Measurements from ENCODE around the gene SH3BGRL2.

Gene SH3BGRL2

DNA sequence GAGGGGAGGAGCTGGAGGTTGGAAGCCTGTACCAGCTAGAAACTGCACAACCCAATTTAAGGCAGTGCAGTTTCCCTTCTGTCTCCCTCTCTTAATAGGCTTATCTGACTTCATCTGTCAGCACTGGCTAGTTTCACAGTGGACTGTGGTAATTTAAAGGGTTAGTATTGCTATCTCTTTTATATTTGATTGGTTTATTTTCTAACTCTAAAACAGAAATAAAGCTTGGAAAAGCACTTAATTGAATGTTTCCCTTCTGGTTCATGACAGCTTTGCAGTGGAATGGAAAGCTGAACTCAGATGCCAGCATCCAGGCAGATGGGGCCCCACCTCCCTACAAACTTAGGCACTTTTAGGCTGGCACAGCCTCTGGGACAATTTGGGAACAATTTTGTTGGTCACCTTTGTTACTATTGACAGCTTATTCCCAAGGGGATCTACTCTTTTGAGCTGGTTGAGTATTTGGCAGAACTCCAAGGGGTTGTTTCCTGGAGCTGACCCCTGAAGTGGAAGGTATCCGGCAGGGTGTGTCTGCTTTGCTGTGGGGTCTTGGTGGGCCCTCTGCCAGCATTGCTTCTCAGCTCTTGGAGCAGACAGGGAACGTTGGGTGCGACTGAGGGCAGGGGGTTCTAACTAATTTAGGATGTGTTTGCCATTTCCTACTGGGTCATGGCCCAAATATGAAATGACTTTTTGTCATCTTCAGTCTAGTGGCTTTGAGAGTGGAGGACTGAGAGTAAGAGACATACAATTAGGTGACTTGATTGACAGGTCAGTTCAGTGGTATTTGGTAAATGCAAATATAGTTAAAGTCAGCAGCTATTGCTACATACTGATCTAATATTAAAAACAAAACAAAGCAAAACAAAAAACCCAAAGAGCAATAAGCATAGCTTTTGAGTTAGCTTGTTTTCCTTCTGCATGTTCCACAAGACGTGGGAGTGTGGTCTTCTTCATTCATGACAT, 9.3 kb downstream of the SH3BGRL2 start:
- Histone ChIP-seq H3K9me3 (replicated peaks; ENCODE audit: insufficient read depth, low read length) (no peaks in the 10 kb centered on the region), H3K27me3 (replicated peaks; ENCODE audit: insufficient read depth, low read length) (no peaks in the 10 kb centered on the region), H3K79me2 (ENCODE audit: low read length) (no peaks in the 10 kb centered on the region), H3K4me3 (ENCODE audit: low read length) (no peak overlapping the region), H4K20me1 (ENCODE audit: insufficient read depth, low read length) (no peaks in the 10 kb centered on the region), H2AFZ (ENCODE audit: low read length) (no peak overlapping the region), H3K27ac (ENCODE audit: low read length) (no peak overlapping the region), H3K4me1 (ENCODE audit: low read length) (peaks cover 16% of the 10 kb centered on the region; the same call in 1 of the 2 replicates), H3K9me2 (replicated peaks; ENCODE audit: insufficient read depth, low read length) (no peaks in the 10 kb centered on the region), H3F3A (ENCODE audit: insufficient read depth, low read length) (no peaks in the 10 kb centered on the region), H3K4me2 (ENCODE audit: low read depth, low read length) (no peak overlapping the region), H3K9ac (ENCODE audit: low read length) (no peak overlapping the region), H3K36me3 (replicated peaks; ENCODE audit: insufficient read depth, low read length) (no peaks in the 10 kb centered on the region)
- peak; percentile 33 for DNase-seq
- TF ChIP-seq, protein P1, sequence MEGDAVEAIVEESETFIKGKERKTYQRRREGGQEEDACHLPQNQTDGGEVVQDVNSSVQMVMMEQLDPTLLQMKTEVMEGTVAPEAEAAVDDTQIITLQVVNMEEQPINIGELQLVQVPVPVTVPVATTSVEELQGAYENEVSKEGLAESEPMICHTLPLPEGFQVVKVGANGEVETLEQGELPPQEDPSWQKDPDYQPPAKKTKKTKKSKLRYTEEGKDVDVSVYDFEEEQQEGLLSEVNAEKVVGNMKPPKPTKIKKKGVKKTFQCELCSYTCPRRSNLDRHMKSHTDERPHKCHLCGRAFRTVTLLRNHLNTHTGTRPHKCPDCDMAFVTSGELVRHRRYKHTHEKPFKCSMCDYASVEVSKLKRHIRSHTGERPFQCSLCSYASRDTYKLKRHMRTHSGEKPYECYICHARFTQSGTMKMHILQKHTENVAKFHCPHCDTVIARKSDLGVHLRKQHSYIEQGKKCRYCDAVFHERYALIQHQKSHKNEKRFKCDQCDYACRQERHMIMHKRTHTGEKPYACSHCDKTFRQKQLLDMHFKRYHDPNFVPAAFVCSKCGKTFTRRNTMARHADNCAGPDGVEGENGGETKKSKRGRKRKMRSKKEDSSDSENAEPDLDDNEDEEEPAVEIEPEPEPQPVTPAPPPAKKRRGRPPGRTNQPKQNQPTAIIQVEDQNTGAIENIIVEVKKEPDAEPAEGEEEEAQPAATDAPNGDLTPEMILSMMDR (IDR thresholded peaks at IDR 0.05; ENCODE audit: low read length) = no peak
- TF ChIP-seq EZH2phosphoT487 (IDR thresholded peaks at IDR 0.05; ENCODE audit: low read length) = no peak
- TF ChIP-seq EZH2 (optimal IDR thresholded peaks at IDR 0.05; ENCODE audit: low read depth, low read length) = no peak

DNA sequence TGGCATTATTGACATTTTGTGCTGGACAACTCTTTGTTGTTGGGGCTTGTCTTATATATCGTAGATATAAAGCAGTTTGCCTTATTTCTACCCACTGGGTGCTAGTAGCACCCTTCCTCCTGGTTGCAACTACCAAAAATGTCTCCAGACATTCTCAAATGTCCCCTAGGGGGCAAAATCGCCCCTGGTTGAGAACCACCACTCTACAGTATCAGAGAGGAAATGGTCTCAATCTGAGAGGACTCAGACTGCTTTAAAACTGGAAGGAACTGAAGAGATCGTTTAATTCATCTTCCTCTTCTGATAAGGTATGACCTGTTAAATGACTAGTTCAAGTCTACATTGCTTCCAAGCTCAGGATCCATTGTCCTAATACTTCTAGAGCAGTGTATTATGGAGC, 14.9 kb downstream of the SH3BGRL2 start:
- Histone ChIP-seq H3K4me2 (ENCODE audit: low read depth, low read length) (no peak overlapping the region), H3K9me3 (replicated peaks; ENCODE audit: insufficient read depth, low read length) (no peaks in the 10 kb centered on the region), H3K27me3 (replicated peaks; ENCODE audit: insufficient read depth, low read length) (no peaks in the 10 kb centered on the region), H3F3A (ENCODE audit: insufficient read depth, low read length) (no peaks in the 10 kb centered on the region), H3K4me1 (ENCODE audit: low read length) (no peaks in the 10 kb centered on the region), H3K4me3 (ENCODE audit: low read length) (no peak overlapping the region), H3K9me2 (replicated peaks; ENCODE audit: insufficient read depth, low read length) (no peaks in the 10 kb centered on the region), H2AFZ (ENCODE audit: low read length) (no peak overlapping the region), H3K79me2 (ENCODE audit: low read length) (no peaks in the 10 kb centered on the region), H3K36me3 (replicated peaks; ENCODE audit: insufficient read depth, low read length) (no peaks in the 10 kb centered on the region), H4K20me1 (ENCODE audit: insufficient read depth, low read length) (no peaks in the 10 kb centered on the region), H3K9ac (ENCODE audit: low read length) (no peak overlapping the region), H3K27ac (ENCODE audit: low read length) (no peak overlapping the region)
- TF ChIP-seq EZH2phosphoT487 (IDR thresholded peaks at IDR 0.05; ENCODE audit: low read length) = no peak
- no peak for TF ChIP-seq EZH2 (optimal IDR thresholded peaks at IDR 0.05; ENCODE audit: low read depth, low read length)
- TF ChIP-seq, protein P1 (IDR thresholded peaks at IDR 0.05; ENCODE audit: low read length) = peak; percentile 19
- no peak for DNase-seq

GRCh38 chr6:79646561-79646960, 15.4 kb downstream of the SH3BGRL2 start:
- Histone ChIP-seq H3K4me2 (ENCODE audit: low read depth, low read length) (no peak overlapping the region), H3K9me2 (replicated peaks; ENCODE audit: insufficient read depth, low read length) (no peaks in the 10 kb centered on the region), H3K9ac (ENCODE audit: low read length) (no peak overlapping the region), H4K20me1 (ENCODE audit: insufficient read depth, low read length) (no peaks in the 10 kb centered on the region), H3K4me1 (ENCODE audit: low read length) (no peaks in the 10 kb centered on the region), H2AFZ (ENCODE audit: low read length) (no peak overlapping the region), H3K36me3 (replicated peaks; ENCODE audit: insufficient read depth, low read length) (no peaks in the 10 kb centered on the region), H3K4me3 (ENCODE audit: low read length) (no peak overlapping the region), H3F3A (ENCODE audit: insufficient read depth, low read length) (no peaks in the 10 kb centered on the region), H3K9me3 (replicated peaks; ENCODE audit: insufficient read depth, low read length) (no peaks in the 10 kb centered on the region), H3K27me3 (replicated peaks; ENCODE audit: insufficient read depth, low read length) (no peaks in the 10 kb centered on the region), H3K79me2 (ENCODE audit: low read length) (no peaks in the 10 kb centered on the region), H3K27ac (ENCODE audit: low read length) (no peak overlapping the region)
- DNase-seq = no peak
- no peak for TF ChIP-seq EZH2 (optimal IDR thresholded peaks at IDR 0.05; ENCODE audit: low read depth, low read length)
- TF ChIP-seq EZH2phosphoT487 (IDR thresholded peaks at IDR 0.05; ENCODE audit: low read length) = no peak
- TF ChIP-seq, protein P1 (IDR thresholded peaks at IDR 0.05; ENCODE audit: low read length) = no peak

Data from MM.1S (cell line).